GM20000 (cell line): ENCODE measurements around the gene ANAPC4.

Experiments used
- DNase-seq: peaks from one replicate; pipeline ENCODE4 v3.0.0; 2012; ENCODE audit warnings: low spot score
- CTCF ChIP-seq: IDR thresholded peaks from 2 replicates; pipeline ENCODE4 v1.5.1; 2012; ENCODE audit warnings: mild to moderate bottlenecking, control low read depth; ENCODE audit errors: extremely low read depth, missing control alignments

ANAPC4 gene

GRCh38 chr4:25379591-25379990, 2.5 kb downstream of the ANAPC4 start:
- no peak for DNase-seq
- no peak for TF ChIP-seq CTCF

GRCh38 chr4:25383647-25384046, 6.6 kb downstream of the ANAPC4 start:
- TF ChIP-seq CTCF, result no peak
- DNase-seq, result no peak

- DNase-seq, result no peak
- no peak for TF ChIP-seq CTCF
These were observed 9.9 kb downstream of the ANAPC4 start for GRCh38 chr4:25386926-25387325.

- TF ChIP-seq CTCF, result no peak
- no peak for DNase-seq
These were observed 20.2 kb downstream of the ANAPC4 start for GRCh38 chr4:25397305-25397704.

GRCh38 chr4:25399510-25399909, 22.4 kb downstream of the ANAPC4 start:
- no peak for DNase-seq
- no peak for TF ChIP-seq CTCF

GRCh38 chr4:25401066-25401465, 24.0 kb downstream of the ANAPC4 start:
- no peak for TF ChIP-seq CTCF
- DNase-seq, result no peak

- TF ChIP-seq CTCF, result no peak
- no peak for DNase-seq
These were observed 25.5 kb downstream of the ANAPC4 start for GRCh38 chr4:25402521-25402920.

- DNase-seq, result no peak
- TF ChIP-seq CTCF, result no peak
These were observed 26.6 kb downstream of the ANAPC4 start for GRCh38 chr4:25403699-25404098.
